ENCODE data around the gene CLSTN2.

DNA sequence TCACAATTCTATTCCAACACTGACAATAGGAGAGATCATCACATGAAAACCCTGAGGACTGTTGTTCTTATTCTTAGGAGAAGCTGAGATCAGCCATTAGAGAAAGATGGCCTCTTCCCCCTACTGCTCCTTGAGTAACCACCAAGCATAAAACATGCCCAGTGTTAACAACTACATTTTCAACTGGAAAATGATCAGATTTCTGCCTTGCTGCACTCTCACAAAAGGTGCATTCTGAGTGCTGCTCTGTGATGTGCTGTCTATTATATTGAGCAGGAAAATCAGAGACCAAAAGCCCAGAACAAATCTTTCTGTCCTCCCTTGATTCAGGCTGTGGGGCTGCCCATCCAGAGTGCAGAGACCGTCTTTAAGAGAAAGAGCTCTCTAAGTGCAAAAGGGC is 438.2 kb downstream of the CLSTN2 start:
- TF ChIP-seq CTCF (IDR thresholded peaks at IDR 0.05) (no peak), POLR2A (IDR thresholded peaks at IDR 0.05) (no peak)
